GM21526 (cell line): ENCODE results near the gene SLC26A11.
"Not testable (repeated sequence)": the region's sequence is repeated elsewhere in the genome, so short reads cannot be mapped to it uniquely, and the experiment has no call there.

Experiments used
- ATAC-seq: cut with Tn5 transposase; IDR thresholded peaks from one replicate; pipeline ENCODE4 v1.9.1; 2021; ENCODE audit warnings: moderate library complexity; ENCODE audit not compliant: unreplicated experiment, low FRiP score

Gene SLC26A11

DNA sequence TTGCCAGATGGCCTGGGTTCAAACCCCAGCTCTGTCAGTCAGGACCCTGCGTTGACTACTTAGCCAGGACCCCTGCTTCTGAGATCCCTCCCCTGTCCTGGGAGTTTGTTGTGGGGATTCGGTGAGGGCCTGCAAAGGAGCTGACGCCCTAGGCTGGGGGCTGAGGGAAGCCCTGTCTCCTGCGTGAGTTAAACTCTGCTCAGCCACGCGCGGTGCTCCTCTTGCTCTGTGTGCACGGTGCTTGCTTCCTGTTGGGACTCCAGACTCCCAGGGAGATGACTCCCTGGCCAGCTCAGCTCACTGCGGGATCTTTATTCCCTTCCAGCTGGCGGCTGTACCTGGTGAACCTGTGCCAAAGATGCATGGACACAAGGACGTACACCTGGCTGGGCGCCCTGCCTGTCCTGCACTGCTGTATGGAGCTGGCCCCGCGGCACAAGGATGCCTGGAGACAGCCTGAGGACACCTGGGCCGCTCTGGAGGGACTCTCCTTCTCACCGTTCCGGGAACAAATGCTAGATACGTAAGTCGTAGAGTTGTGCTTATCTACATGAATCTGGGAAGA lies 77.9 kb downstream of the SLC26A11 start:
- ATAC-seq: no peak

DNA sequence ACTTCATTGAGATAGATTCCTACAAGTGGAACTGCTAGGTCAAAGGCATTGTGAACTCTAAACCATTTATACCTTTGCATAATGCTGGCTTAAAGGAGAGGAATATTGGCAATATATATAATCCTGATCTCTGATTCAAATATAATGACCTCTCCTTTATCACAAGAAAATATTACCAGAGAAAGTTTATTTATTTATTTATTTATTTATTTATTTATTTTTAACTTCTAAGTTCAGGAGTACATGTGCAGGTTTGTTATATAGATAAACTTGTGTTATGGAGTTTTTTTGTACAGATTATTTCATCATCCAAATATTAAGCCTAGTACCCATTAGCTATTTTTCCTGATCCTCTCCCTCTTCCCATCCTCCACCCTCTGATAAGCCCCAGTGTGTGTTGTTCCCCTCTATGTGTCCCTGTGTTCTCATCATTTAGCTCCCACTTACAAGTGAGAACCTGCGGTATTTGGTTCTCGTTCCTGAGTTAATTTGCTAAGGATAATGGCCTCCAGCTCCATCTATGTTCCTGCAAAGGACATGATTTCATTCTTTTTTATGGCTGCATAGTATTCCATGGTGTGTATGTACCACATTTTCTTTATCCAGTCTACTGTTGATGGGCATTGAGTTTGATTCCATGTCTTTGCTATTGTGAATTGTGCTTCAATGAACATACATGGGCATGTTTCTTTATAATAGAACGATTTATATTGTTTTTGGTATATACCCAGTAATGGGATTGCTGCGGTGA lies 79.3 kb downstream of the SLC26A11 start:
- ATAC-seq: not testable (repeated sequence)

DNA sequence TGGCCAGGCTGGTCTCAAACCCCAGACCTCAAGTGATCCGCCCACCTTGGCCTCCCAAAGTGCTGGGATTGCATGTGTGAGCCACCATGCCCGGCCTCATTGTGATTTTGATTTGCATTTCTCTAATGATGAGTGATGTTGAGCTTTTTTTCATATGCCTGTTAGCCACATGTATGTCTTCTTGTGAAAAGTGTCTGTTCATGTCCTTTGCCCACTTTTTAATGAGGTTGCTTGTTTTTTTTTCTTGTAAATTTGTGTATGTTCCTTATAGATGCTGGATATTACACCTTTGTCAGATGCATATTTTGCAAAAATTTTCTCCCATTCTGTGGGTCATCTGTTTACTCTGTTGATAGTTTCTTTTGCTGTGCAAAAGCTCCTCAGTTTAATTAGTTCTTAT lies 80.5 kb downstream of the SLC26A11 start:
- not testable (repeated sequence) for ATAC-seq
